ENCODE results near the gene PIF1.

Gene PIF1

DNA sequence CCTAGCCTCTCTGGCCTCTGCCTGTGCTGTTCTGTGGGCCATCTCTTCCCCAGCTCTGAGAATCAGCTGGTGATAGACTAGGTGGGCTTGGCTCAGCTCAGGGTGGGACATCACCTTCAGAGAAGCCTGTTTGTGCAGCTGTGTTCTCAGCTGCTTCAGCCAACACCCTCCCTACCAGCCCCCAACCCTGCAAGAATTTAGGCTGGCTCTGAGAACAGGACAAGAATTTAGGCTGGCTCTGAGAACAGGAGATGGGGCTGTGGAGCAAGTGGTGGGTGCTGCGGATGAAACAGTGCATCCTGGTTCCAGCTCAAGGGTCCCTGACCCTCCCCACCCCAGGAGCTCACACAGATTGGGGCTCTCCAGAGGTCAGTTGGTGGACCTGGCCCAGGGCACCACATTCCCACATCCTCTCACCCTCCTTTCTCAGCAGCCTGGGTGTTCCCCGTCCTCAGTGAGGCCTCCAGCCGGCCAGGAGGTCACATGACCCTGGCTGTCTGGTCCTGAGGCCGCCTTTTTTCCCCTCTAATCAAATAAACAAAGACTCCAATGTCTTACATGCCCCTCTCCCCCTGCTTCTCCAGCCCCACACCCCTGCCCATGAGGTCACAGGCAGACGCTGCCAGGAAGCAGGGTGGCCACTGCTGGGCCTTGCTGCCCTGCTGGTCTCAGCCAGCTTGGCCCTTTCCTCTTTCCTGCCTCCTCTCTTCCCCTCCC lies 31.1 kb upstream of the PIF1 start:
- TF ChIP-seq, protein P1, sequence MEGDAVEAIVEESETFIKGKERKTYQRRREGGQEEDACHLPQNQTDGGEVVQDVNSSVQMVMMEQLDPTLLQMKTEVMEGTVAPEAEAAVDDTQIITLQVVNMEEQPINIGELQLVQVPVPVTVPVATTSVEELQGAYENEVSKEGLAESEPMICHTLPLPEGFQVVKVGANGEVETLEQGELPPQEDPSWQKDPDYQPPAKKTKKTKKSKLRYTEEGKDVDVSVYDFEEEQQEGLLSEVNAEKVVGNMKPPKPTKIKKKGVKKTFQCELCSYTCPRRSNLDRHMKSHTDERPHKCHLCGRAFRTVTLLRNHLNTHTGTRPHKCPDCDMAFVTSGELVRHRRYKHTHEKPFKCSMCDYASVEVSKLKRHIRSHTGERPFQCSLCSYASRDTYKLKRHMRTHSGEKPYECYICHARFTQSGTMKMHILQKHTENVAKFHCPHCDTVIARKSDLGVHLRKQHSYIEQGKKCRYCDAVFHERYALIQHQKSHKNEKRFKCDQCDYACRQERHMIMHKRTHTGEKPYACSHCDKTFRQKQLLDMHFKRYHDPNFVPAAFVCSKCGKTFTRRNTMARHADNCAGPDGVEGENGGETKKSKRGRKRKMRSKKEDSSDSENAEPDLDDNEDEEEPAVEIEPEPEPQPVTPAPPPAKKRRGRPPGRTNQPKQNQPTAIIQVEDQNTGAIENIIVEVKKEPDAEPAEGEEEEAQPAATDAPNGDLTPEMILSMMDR (IDR thresholded peaks at IDR 0.05; ENCODE audit: control insufficient read depth, insufficient read depth, low read depth, low read length, missing control alignments): no peak
- no peak overlapping the region for H3K4me3 ChIP-seq (ENCODE audit: control insufficient read depth, low read depth, low read length)
- DNase-seq (ENCODE audit: low read depth): no peak

DNA sequence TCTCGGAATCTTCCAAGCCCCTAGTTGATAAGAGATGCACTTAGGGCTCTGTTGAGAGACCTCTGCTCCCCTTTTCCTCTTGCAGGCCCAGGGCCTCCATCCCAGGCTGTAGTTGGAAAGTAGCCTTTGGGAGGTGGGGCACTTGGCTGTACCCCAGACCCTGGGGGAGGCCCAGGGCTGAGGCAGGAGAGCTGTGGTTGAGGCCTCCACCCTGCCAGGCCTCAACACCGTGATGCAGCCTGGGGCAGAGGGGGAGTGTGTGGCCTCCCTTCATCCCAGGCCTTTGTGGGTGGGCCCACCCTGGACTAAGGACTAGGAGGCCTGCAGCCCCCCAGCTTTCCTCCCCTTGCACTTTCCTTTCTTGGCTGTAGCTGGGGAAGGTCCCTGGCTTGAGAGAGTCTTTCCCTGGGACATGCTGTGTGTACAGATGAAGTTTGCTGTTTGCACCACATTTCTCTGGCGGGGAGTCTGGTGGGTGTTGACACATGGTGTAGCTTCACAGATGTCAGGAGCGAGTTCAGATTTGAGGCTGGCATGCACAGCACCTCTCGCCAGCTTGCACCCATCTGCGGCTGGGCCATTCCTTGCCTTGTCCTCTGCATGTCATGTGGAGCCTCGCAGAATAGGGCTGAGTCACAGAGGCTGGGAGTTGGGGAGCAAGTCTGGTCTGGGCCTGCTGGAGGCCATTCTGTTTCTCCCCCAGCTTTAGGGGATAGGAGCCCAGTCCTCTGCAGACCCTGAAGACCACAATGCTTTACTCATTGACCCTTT lies 29.9 kb upstream of the PIF1 start:
- DNase-seq (ENCODE audit: low read depth): no peak
- TF ChIP-seq, protein P1 (IDR thresholded peaks at IDR 0.05; ENCODE audit: control insufficient read depth, insufficient read depth, low read depth, low read length, missing control alignments): no peak
- no peak overlapping the region for H3K4me3 ChIP-seq (ENCODE audit: control insufficient read depth, low read depth, low read length)

DNA sequence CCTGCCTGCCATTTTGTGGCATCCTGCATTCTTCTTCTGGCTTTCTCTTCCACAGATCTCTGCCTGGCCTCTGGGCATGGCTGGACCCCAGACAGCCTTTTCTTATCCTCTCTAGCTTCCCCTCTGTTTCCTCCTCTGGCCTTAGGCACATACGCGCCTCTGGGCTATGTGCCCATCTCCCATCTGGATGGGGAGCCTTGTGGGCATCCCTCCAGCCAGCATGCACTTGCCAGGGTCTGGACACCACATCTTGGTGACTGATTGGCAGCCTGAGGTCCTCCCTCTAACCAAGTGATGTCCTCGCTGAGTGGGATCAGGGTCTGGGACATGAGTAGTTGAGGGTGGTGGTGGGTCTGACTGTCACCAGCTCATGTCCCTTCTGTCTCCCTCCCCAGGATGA lies 29.1 kb upstream of the PIF1 start:
- no peak for DNase-seq (ENCODE audit: low read depth)
- H3K4me3 ChIP-seq (ENCODE audit: control insufficient read depth, low read depth, low read length): no peak overlapping the region
- TF ChIP-seq, protein P1 (IDR thresholded peaks at IDR 0.05; ENCODE audit: control insufficient read depth, insufficient read depth, low read depth, low read length, missing control alignments): no peak

DNA sequence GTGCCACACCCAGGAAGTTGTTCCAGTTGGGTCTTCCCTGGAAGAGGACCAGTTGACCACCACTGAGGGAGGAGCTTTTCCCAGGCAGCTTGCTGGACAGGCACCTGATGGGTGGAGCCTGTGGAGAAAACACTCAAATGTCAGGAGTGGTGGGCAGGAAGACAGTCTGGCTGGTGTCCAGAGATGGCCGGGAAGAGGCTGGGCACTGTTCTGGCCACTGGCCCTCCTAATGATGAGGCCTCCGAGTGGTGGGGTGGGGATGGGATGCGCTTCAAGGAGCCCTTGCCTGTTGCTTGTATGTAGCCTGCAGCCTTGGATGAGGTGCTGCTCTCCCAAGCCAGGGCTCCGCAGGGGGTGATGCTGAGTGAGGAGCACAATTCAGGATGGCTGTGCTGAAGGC lies 28.6 kb upstream of the PIF1 start:
- no peak for DNase-seq (ENCODE audit: low read depth)
- no peak overlapping the region for H3K4me3 ChIP-seq (ENCODE audit: control insufficient read depth, low read depth, low read length)
- TF ChIP-seq, protein P1 (IDR thresholded peaks at IDR 0.05; ENCODE audit: control insufficient read depth, insufficient read depth, low read depth, low read length, missing control alignments): no peak

DNA sequence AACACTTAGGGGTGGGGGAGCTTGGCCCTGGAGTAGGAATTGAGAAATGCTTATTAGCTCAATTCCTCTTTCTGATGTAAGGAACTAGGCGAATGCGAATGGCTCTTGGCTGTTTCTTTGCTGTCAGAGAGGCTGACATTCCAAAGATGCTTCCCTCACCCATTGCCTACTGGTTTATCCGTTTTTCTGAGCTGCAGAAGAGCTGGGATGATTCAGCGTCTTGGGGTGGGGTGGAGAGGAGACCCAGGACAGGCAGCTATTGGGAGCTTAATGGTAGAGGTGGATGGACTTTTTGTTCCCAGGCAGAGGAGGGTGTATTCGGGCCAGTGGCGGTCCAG lies 26.0 kb upstream of the PIF1 start:
- DNase-seq (ENCODE audit: low read depth): peak; percentile 79
- TF ChIP-seq, protein P1 (IDR thresholded peaks at IDR 0.05; ENCODE audit: control insufficient read depth, insufficient read depth, low read depth, low read length, missing control alignments): no peak
- H3K4me3 ChIP-seq (ENCODE audit: control insufficient read depth, low read depth, low read length): no peak overlapping the region

DNA sequence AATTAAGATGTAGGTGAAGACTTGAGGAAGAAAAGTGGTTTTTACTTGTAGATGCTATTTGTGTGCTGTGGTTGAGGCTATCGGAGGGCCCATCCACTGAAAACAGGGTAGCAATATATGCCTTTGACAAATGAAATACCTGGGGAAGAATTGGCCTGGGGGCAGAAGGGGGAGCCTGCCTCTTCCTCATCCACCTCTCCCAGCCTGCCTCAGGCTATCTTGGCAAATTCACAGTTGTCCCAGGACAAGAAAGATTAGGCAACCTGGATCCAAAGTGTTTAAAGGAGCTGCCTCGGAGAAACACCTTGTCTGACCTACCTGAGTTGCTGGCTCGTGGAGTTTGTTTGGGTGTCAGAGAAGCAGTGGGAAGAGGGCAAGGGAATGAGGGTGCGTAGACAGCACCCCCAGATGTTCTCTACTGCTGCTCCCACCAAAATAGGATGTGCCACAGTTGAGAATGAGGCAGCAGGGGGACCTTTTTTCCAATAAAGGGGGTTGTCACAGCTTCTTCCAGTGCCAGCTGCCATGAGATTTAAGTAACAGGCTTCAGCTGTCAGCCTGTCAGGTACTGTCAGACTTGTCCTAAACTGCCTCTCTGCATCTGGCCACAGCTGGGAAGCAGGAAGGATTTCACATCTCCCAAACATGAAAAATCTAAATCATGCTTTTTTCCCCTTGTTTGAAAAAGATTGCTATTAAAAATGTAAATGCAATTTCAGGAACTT lies 25.5 kb upstream of the PIF1 start:
- no peak overlapping the region for H3K4me3 ChIP-seq (ENCODE audit: control insufficient read depth, low read depth, low read length)
- TF ChIP-seq, protein P1 (IDR thresholded peaks at IDR 0.05; ENCODE audit: control insufficient read depth, insufficient read depth, low read depth, low read length, missing control alignments): no peak
- no peak for DNase-seq (ENCODE audit: low read depth)
